OCI-LY1 (cell line): ENCODE results near the gene LARP6.

ENCODE experiments used
- H2AFZ ChIP-seq: fragments of 200-600 bp; sonication (generic), shearing (Covaris generic); 2 replicates; pipeline ENCODE4 v1.6.0; 2014; ENCODE audit warnings: antibody characterized with exemption, mild to moderate bottlenecking, low read length
- H3F3A ChIP-seq: fragments of 200-600 bp; sonication (generic), shearing (Covaris generic); 2 replicates; pipeline ENCODE4 v1.6.0; 2014; ENCODE audit warnings: mild to moderate bottlenecking, antibody characterized with exemption, low read length, moderate library complexity; ENCODE audit not compliant: insufficient read depth
- H3K27ac ChIP-seq: fragments of 200-600 bp; sonication (generic); 2 replicates; pipeline ENCODE4 v1.5.1; 2014; ENCODE audit warnings: low read length, mixed run types, mild to moderate bottlenecking, low read depth; ENCODE audit not compliant: poor library complexity, severe bottlenecking
- H3K27me3 ChIP-seq: fragments of 200-600 bp; sonication (generic); 2 replicates; pipeline ENCODE4 v1.6.0; 2014; ENCODE audit warnings: antibody characterized with exemption, mild to moderate bottlenecking, low read length, moderate library complexity; ENCODE audit not compliant: insufficient read depth
- H3K36me3 ChIP-seq: fragments of 200-600 bp; sonication (generic); 2 replicates; pipeline ENCODE4 v1.6.1; 2014; ENCODE audit warnings: mild to moderate bottlenecking, antibody characterized with exemption, low read length, moderate library complexity, mixed read lengths; ENCODE audit not compliant: insufficient read depth
- H3K4me1 ChIP-seq: fragments of 200-600 bp; sonication (generic); 2 replicates; pipeline ENCODE4 v1.5.1; 2014; ENCODE audit warnings: mild to moderate bottlenecking, low read length, moderate library complexity; ENCODE audit not compliant: insufficient read depth, severe bottlenecking
- H3K4me2 ChIP-seq: fragments of 200-600 bp; sonication (generic), shearing (Covaris generic); 2 replicates; pipeline ENCODE4 v1.6.1; 2014; ENCODE audit warnings: low read length
- H3K4me3 ChIP-seq: fragments of 200-600 bp; sonication (generic); 2 replicates; pipeline ENCODE4 v1.5.1; 2014; ENCODE audit warnings: low read length, low read depth, mild to moderate bottlenecking, mixed read lengths; ENCODE audit not compliant: poor library complexity, severe bottlenecking
- H3K79me2 ChIP-seq: fragments of 200-600 bp; shearing (Covaris generic); 2 replicates; pipeline ENCODE4 v1.6.1; 2016; ENCODE audit warnings: mixed run types, low read length, mixed read lengths; ENCODE audit not compliant: insufficient read depth
- H3K9ac ChIP-seq: fragments of 200-600 bp; sonication (generic), shearing (Covaris generic); 2 replicates; pipeline ENCODE4 v1.6.1; 2014; ENCODE audit warnings: mild to moderate bottlenecking, low read length, mixed read lengths
- H3K9me2 ChIP-seq: fragments of 200-600 bp; sonication (generic), shearing (Covaris generic); 2 replicates; pipeline ENCODE4 v1.6.1; 2014; ENCODE audit warnings: low read depth, mild to moderate bottlenecking, low read length, mixed read lengths
- H3K9me3 ChIP-seq: fragments of 200-600 bp; shearing (Covaris generic); 2 replicates; pipeline ENCODE4 v1.6.1; 2014; ENCODE audit warnings: low read length, mixed read lengths
- H4K20me1 ChIP-seq: fragments of 200-600 bp; sonication (generic), shearing (Covaris generic); 2 replicates; pipeline ENCODE4 v1.6.0; 2016; ENCODE audit warnings: mild to moderate bottlenecking, low read length; ENCODE audit not compliant: insufficient read depth
- EZH2 ChIP-seq: fragments of 200-600 bp; sonication (generic), shearing (Covaris generic); IDR thresholded peaks from 2 replicates; pipeline ENCODE4 v1.8.0; 2017; ENCODE audit warnings: borderline replicate concordance, mixed run types, mild to moderate bottlenecking, antibody characterized with exemption, low read length, moderate library complexity, mixed read lengths
- TF ChIP-seq, protein P1 (sequence below): fragments of 200-600 bp; sonication (generic), shearing (Covaris generic); IDR thresholded peaks from 2 replicates; pipeline ENCODE4 v1.5.1; 2017; ENCODE audit warnings: mild to moderate bottlenecking, antibody characterized with exemption, low read length, moderate library complexity, mixed read lengths

Gene LARP6

GRCh38 chr15:70801109-70801508 is 52.8 kb downstream of the LARP6 start:
- Histone ChIP-seq H3K9me3 (no peaks in the 10 kb centered on the region), H3K27ac (no peak overlapping the region), H3K4me1 (no peaks in the 10 kb centered on the region), H3K36me3 (no peaks in the 10 kb centered on the region), H3K27me3 (no peaks in the 10 kb centered on the region), H2AFZ (no peak overlapping the region), H3K9ac (no peak overlapping the region), H3K4me2 (no peak overlapping the region), H3K4me3 (no peak overlapping the region), H4K20me1 (no peaks in the 10 kb centered on the region), H3K9me2 (no peaks in the 10 kb centered on the region), H3K79me2 (no peaks in the 10 kb centered on the region), H3F3A (no peaks in the 10 kb centered on the region)
- TF ChIP-seq, protein P1, sequence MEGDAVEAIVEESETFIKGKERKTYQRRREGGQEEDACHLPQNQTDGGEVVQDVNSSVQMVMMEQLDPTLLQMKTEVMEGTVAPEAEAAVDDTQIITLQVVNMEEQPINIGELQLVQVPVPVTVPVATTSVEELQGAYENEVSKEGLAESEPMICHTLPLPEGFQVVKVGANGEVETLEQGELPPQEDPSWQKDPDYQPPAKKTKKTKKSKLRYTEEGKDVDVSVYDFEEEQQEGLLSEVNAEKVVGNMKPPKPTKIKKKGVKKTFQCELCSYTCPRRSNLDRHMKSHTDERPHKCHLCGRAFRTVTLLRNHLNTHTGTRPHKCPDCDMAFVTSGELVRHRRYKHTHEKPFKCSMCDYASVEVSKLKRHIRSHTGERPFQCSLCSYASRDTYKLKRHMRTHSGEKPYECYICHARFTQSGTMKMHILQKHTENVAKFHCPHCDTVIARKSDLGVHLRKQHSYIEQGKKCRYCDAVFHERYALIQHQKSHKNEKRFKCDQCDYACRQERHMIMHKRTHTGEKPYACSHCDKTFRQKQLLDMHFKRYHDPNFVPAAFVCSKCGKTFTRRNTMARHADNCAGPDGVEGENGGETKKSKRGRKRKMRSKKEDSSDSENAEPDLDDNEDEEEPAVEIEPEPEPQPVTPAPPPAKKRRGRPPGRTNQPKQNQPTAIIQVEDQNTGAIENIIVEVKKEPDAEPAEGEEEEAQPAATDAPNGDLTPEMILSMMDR, result no peak
- no peak for TF ChIP-seq EZH2

- no peak overlapping the region for H3K4me2 ChIP-seq
- no peaks in the 10 kb centered on the region for H3F3A ChIP-seq
- H4K20me1 ChIP-seq, result no peaks in the 10 kb centered on the region
- no peaks in the 10 kb centered on the region for H3K27me3 ChIP-seq
- H3K27ac ChIP-seq, result no peak overlapping the region
- no peak overlapping the region for H3K4me3 ChIP-seq
- no peaks in the 10 kb centered on the region for H3K9me2 ChIP-seq
- no peak overlapping the region for H2AFZ ChIP-seq
- H3K36me3 ChIP-seq, result no peaks in the 10 kb centered on the region
- no peaks in the 10 kb centered on the region for H3K4me1 ChIP-seq
- no peak for TF ChIP-seq EZH2
- TF ChIP-seq, protein P1, result no peak
- no peak overlapping the region for H3K9ac ChIP-seq
- no peaks in the 10 kb centered on the region for H3K9me3 ChIP-seq
- no peaks in the 10 kb centered on the region for H3K79me2 ChIP-seq
Measured at GRCh38 chr15:70799667-70800450, 54.1 kb downstream of the LARP6 start.

DNA sequence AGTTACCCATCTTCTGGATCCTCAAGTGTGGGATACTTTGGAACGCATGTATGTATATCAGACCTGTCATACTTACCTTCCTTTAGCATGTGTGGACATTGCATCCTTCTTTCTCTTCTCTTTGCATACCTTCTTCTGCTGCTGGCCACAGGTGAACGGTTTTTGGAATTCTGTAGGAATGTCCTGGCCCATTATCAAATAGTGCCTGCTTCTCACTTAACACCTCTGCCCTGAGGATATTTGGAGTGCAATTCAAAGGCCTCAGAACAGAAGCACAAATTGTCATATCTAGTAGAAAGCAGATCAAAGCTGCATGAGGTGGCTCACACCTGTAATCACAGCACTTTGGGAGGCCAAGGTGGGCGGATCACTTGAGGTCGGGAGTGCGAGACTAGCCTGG is 56.5 kb downstream of the LARP6 start:
- no peaks in the 10 kb centered on the region for H4K20me1 ChIP-seq
- no peak overlapping the region for H3K4me3 ChIP-seq
- no peak overlapping the region for H3K9ac ChIP-seq
- H3K4me2 ChIP-seq, result no peak overlapping the region
- H3K9me2 ChIP-seq, result no peaks in the 10 kb centered on the region
- no peaks in the 10 kb centered on the region for H3K27me3 ChIP-seq
- H3F3A ChIP-seq, result no peaks in the 10 kb centered on the region
- H3K4me1 ChIP-seq, result no peaks in the 10 kb centered on the region
- no peak for TF ChIP-seq EZH2
- TF ChIP-seq, protein P1, result no peak
- H2AFZ ChIP-seq, result no peak overlapping the region
- no peaks in the 10 kb centered on the region for H3K9me3 ChIP-seq
- H3K79me2 ChIP-seq, result no peaks in the 10 kb centered on the region
- no peaks in the 10 kb centered on the region for H3K36me3 ChIP-seq
- H3K27ac ChIP-seq, result no peak overlapping the region
